Head of caudate nucleus (tissue), 42 donors: Measurements from ENCODE around the gene VSIG10L.
A peak's percentile ranks its signal among the peaks of the same experiment; 100 is the strongest.

Experiments
- DNase-seq, 42 donors: peaks; one replicate each; pipeline versions ENCODE4 v3.0.0 to v3.0.0-alpha.2; 2020 to 2021; ENCODE audit warnings: mixed read lengths in 7 of 42
- intact Hi-C: fragments of 100-400 bp; cut with DNase I; formaldehyde crosslinking; loops from one replicate; pipeline ENCODE4 v1.15.0; 2022

The VSIG10L gene

DNA sequence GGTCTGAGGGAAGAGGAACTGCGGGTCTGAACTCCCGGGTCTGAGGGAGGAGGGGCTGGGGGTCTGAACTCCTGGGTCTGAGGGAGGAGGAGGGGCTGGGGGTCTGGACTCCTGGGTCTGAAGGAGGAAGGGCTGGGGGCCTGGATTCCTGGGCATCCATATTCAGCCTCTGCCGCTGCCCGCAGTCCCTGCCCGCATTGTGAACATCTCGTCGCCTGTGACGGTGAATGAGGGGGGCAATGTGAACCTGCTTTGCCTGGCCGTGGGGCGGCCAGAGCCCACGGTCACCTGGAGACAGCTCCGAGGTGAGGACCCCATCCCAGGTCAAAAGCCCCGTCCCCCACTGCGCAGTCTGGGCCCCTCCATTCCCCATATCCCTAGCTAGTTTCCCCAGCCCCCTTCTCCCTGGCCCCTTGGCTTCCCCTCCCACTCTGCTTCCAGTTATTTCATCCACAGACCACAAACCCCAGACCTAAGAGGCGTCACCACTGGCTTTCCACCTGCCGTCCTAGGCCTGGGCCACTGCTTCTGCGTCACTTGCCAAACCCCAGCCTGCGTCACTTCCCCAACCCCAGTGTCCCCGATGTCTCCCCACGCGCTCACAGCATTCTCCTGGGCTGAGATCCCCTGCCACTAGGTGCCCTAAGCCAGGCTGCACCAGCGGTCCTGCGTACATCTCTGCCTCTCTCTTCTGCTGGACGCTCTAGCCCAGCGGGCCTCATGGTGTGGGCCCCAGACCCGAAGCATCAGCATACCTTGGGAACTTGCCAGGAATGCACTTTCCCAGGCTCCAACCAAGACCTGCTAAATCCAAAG, 16.6 kb downstream of the VSIG10L start:
- intact Hi-C loops: no loop called here
- DNase-seq: peak in 1 of 42 donors; percentile 20

DNA sequence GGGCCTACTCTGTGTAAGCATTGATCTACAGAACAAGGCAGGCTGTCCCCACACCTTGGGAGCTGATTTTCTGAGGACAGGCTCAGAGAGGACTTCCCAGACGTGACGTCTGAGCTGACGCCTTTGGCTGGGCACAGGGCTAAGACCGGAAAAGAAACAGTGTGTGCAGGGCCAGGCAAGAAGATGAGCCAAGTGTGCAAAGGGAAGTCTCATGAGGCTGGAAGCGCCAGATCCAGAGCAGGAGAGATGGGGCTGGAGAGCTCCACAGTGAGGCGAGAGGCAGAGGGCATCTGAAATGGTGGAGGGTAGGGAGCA, 17.8 kb downstream of the VSIG10L start:
- intact Hi-C loops: no loop called here
- DNase-seq: no peak

DNA sequence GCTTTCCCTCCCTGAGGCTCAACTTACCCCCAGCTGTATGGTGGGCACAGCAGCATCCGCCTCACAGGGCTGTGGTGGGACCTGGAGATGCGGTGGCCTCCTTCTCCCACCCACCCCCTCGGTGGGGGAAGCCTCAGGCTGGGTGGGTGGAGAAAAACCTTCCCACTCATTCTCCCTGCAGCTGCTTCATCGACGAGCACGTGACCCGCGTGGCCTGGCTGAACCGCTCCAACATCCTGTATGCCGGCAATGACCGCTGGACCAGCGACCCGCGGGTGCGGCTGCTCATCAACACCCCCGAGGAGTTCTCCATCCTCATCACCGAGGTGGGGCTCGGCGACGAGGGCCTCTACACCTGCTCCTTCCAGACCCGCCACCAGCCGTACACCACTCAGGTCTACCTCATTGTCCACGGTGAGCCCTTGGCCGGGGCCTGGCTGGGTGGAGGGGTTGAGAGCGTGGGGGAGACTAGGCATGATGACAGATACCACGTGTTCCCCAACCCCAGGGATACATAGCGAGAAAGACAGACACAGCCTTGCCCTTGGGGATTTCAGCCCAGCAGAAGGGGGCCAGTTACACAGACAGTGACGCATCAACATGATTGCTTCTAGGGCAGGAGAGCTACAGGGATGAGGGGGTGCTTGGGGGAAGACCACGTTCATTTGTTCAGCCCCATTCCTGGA, 18.3 kb downstream of the VSIG10L start:
- intact Hi-C loops: no loop called here
- DNase-seq: no peak

GRCh38 chr19:51321799-51322198, 20.1 kb downstream of the VSIG10L start:
- intact Hi-C loops: no loop called here
- DNase-seq: no peak

DNA sequence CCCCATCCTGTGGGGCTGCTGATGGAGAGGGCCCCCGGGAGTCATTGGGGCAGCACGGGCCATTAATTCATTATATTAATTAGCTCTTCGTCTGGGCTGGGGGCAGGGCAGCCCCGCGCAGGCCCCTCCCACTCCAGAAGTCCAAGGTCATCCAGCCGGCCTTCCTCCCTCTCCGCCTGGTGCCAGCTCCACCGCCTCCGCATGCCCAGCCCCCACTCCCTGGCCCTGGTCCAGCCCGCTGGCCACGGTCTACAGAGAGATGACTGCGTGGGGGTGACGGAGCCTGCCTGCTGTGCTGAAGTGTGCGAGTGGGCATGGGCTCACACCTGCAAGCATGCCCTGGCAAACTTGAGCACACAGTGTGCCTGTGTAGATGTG, 21.7 kb downstream of the VSIG10L start:
- peak in 3 of 42 donors; percentile 17 to 46 (median 27) for DNase-seq
- intact Hi-C loops: no loop called here

- intact Hi-C loops: no loop called here
- no peak for DNase-seq
Observed at GRCh38 chr19:51319649-51320279, 22.2 kb downstream of the VSIG10L start.

DNA sequence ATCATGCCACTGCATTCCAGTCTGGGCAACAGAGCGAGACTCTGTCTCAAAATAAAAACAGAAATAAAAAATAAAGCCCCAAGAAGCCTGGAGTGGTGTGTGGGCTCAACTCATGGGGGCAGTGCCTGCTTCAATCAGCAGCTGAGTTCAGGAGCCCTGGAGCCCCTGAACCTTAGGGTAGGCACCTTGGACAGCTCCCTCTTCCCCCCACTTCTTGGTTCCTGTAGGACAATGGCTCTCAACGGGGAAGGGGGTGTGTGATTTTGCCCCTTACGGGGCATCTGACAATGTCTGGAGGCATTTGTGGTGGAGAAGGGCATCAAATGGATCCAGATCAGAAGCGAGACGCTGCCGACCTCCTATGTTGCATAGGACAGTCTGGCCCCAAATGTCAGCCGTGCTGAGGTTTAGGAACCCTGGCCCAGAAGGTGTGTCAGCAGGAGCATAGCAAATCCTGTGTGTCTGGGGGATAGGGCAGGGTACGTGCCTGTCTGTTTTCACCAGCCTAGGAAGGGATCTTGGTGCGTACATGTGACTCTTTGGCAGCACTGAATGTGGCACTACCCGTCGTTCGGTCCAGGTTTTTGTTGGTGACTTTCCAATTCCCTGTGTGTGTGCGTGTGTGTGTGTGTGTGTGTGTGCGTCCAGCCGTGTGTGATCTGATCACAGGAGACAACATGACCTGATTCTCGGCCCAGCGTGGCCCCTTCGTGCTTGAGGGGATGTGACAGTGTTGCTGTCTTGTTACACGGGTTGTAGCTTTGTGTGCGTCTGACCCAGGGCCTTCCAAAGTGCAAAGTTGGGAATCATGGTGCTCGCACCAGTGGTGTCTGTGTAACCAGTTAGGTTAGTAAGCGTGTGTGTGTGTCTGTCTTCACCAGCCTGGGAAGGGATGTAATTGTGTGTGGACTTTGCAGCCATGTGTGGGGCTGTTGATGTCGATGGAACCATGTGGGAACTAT, 23.0 kb downstream of the VSIG10L start:
- no peak for DNase-seq
- intact Hi-C loops: no loop called here

DNA sequence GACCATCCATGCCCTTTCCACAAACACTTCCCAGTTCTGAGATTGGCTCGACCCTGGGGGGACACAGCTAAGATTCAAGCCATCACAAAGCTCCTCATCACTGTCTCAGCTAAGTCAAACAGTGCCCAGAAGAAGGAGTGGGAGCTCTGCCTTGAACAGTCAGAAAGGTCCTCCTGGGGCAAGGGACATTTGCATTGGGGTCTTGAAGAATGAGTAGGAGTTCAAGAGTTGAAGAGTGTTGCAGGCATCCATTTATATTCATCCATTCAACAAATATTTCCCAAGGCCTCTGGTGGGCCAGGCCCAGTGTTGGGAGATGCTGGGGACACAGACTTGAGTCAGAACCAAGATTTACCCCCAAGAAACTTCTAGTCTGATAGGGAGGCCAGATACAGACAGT, 24.0 kb downstream of the VSIG10L start:
- intact Hi-C loops: no loop called here
- DNase-seq: no peak

GRCh38 chr19:51317376-51317775, 24.6 kb downstream of the VSIG10L start:
- no peak for DNase-seq
- intact Hi-C loops: no loop called here

- DNase-seq: no peak
- intact Hi-C loops: no loop called here
Observed at GRCh38 chr19:51316688-51317087, 25.3 kb downstream of the VSIG10L start.

DNA sequence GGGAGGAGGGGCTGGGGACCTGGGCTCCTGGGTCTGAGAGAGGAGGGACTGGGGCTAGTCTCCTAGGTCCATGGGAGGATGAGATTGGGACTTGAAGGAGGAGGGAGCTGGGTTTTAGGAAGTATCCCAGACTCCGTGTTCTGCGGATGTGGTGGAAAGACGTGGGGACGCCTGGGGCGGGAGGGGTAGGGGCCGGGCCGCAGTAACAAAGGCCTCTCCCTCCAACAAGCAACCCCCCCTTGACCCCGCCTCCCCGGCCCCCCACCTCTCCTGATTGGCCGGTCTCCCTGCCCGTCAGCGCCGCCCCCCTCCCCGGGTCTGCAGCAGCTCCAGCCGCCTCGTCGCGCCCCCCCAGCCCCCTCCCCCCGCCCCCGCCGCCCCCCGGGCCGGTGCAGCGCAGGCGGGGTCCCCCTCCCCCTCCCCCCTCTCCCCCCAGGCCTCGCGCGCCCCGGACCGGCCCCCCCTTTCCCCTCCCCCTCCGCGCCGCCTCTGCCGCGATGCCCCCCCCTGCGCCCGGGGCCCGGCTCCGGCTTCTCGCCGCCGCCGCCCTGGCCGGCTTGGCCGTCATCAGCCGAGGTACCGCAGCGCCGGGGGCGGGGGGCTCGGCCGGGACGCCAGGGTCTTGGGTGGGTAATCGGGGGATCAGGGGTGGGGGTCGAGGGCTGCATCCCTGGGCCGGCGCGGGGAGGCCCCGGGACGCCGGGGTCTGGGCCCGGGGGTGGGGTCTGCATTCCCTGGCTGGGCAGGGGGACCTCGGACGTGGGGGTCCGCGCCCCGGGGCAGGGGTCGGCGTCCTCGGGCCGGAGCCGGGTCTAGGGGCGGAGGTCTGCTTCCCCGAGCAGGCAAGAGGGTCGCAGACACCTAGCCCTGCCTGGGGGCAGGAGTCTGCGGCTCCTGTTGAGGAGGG, 30.3 kb downstream of the VSIG10L start, which contains the start of gene IGLON5:
Gene IGLON5, plus strand, starts transcription at position 294 of the 907 bp plus-strand sequence. Its CDS starts 204 bp downstream, at position 498.
- intact Hi-C loops: no loop called here
- peak in 4 of 42 donors; percentile 5 to 22 (median 14) for DNase-seq

- DNase-seq: no peak
- intact Hi-C loops: no loop called here
Observed at GRCh38 chr19:51305479-51305878, 36.5 kb downstream of the VSIG10L start.

DNA sequence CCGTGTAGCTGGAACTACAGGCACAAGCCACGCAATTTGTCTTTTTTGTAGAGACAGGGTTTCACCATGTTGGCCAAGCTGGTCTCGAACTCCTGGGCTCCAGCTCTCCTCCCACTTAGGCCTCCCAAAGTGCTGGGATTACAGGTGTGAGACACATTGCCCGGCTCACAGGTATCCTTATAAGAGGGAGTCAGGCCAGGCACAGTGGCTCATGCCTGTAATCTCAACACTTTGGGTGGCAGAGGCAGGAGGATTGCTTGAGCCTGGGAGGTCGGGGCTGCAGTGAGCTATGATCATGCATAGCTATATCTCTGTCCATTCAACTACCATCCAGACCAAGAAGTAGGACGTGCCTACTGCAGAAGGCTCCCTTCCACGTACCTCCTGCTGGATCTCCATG, 40.7 kb downstream of the VSIG10L start:
- intact Hi-C loops: no loop called here
- DNase-seq: no peak

DNA sequence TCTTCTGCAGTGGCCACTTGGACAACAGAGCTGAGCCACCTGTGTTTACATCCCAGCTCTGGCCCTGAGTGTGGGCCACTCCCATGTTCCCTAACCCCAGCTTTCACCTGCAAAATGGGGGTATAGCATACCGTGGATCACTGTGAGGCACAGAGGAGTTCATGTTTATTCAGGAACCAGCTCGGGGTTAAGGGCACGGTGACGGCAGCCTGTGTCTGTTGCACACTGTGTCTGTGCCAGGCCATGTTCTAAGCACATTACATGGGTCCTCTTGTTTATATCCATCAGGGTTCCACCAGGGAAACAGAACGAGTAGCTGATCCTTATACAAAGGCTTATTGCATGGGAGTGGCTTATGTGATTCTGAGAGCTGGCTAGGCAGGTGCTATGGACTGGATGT, 44.5 kb downstream of the VSIG10L start:
- intact Hi-C loops: no loop called here
- DNase-seq: no peak

GRCh38 chr19:51296336-51297093, 45.4 kb downstream of the VSIG10L start:
- intact Hi-C loops: no loop called here
- DNase-seq: no peak

DNA sequence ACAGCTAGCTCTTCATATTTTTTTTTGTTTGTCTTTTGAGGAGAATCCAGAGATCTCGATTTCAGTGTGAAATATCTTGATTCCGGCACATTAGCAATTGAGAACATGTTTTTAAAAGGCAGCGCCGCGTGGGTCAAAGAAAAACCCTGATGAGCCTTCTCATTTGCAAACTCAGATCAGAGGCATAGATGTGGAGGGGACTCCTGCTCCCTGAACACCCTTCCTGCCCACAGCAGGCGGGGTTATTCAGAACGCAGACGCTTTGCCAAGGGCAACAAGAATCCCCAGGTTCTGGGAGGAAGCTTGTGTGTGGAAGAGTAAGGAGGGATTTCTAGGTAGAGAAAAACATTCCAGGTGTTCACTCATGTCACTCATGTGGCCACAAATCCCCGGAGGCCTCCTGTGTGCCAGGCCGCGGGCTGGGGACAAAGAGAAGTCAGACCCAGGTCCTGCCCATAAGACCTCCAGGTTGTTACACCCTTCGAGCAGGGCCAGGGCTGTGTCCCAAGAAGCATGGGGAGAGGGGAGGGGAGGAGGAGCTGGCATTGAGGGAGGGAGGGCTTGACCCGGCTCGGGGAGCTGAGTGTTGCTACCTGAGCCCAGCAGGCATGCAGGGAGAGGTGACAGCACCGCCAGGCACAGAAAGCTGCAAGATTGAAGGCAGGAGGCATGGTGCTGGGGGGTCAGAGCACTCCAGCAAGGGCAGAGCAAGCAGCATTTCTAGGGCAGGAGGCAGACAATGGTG, 46.4 kb downstream of the VSIG10L start:
- DNase-seq: no peak
- intact Hi-C loops: no loop called here

DNA sequence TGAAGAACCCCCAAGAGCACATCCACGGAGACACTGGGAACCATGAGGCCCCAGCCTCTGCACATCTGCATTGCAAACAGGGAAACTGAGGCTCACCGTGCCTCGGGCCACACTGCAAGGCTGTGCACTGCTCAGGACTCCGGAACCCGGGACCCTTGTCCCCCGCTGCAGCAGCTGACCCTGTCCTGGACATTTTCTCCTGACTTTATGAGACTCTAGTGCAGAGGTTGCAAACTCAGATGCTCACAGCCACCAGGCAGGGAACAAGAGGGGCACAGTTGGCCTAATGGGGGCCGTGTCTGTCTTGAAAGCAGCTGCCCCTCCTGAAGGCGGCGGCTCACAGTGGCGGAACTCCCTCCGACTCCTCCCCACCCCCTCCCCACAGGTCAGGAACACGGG, 47.0 kb downstream of the VSIG10L start:
- DNase-seq: no peak
- intact Hi-C loops: no loop called here
